Measurements from ENCODE around the gene CDKN2A.

- TF ChIP-seq POLR2A (IDR thresholded peaks at IDR 0.05), result no peak
- TF ChIP-seq, protein P1, sequence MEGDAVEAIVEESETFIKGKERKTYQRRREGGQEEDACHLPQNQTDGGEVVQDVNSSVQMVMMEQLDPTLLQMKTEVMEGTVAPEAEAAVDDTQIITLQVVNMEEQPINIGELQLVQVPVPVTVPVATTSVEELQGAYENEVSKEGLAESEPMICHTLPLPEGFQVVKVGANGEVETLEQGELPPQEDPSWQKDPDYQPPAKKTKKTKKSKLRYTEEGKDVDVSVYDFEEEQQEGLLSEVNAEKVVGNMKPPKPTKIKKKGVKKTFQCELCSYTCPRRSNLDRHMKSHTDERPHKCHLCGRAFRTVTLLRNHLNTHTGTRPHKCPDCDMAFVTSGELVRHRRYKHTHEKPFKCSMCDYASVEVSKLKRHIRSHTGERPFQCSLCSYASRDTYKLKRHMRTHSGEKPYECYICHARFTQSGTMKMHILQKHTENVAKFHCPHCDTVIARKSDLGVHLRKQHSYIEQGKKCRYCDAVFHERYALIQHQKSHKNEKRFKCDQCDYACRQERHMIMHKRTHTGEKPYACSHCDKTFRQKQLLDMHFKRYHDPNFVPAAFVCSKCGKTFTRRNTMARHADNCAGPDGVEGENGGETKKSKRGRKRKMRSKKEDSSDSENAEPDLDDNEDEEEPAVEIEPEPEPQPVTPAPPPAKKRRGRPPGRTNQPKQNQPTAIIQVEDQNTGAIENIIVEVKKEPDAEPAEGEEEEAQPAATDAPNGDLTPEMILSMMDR (IDR thresholded peaks at IDR 0.05), result no peak
Measured at GRCh38 chr9:21972361-21972760, 21.8 kb downstream of the CDKN2A start.
